ENCODE data around the gene HAO1.
"Not testable (repeated sequence)": the region's sequence is repeated elsewhere in the genome, so short reads cannot be mapped to it uniquely, and the experiment has no call there.

HAO1 gene

DNA sequence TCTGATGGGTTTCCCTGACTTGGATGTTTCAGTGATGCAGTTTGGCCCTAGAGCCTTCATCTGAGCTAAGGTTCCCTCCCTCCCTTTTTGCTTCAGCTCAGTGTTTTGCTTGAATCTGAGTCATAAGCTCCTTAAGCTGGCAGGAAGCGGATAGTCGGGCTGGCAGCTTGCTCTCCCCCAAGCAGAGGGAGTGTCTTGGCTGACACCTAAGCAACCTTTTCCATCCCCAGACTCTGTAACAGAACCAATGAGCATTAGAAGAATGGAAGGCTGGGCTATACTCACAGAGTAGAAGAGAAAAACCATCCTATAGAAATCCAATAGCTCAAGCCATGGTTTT lies 98.3 kb downstream of the HAO1 start:
- Histone ChIP-seq H3K9ac (ENCODE audit: low read depth in 1 of 2, low read length in 2 of 2) (no peak overlapping the region), H3K9me3 (ENCODE audit: control insufficient read depth in 2 of 2, low read length in 2 of 2) (no peaks in the 10 kb centered on the region)

GRCh38 chr20:7841291-7841970 lies 98.8 kb downstream of the HAO1 start:
- Histone ChIP-seq H3K9ac (ENCODE audit: low read depth in 1 of 2, low read length in 2 of 2) (no peak overlapping the region), H3K4me1 (ENCODE audit: control insufficient read depth in 2 of 2, insufficient read depth in 2 of 2, low read length in 2 of 2) (no peaks in the 10 kb centered on the region), H3K27ac (ENCODE audit: low read depth in 2 of 2, low read length in 2 of 2) (no peak overlapping the region), H3K27me3 (ENCODE audit: control insufficient read depth in 2 of 2, insufficient read depth in 2 of 2, low read length in 2 of 2) (no peaks in the 10 kb centered on the region), H3K4me3 (ENCODE audit: low read length in 2 of 2) (no peak overlapping the region), H3K9me3 (ENCODE audit: control insufficient read depth in 2 of 2, low read length in 2 of 2) (no peaks in the 10 kb centered on the region), H3K36me3 (ENCODE audit: control insufficient read depth in 2 of 2, insufficient read depth in 2 of 2, low read length in 2 of 2) (no peaks in the 10 kb centered on the region)

More for the DNA sequence above, 98.3 kb downstream of the HAO1 start:
- H3K4me1 ChIP-seq (ENCODE audit: control insufficient read depth in 2 of 2, insufficient read depth in 2 of 2, low read length in 2 of 2): no peaks in the 10 kb centered on the region
- no peak overlapping the region for H3K4me3 ChIP-seq (ENCODE audit: low read length in 2 of 2)
- no peaks in the 10 kb centered on the region for H3K27me3 ChIP-seq (ENCODE audit: control insufficient read depth in 2 of 2, insufficient read depth in 2 of 2, low read length in 2 of 2)
- no peak overlapping the region for H3K27ac ChIP-seq (ENCODE audit: low read depth in 2 of 2, low read length in 2 of 2)
- no peaks in the 10 kb centered on the region for H3K36me3 ChIP-seq (ENCODE audit: control insufficient read depth in 2 of 2, insufficient read depth in 2 of 2, low read length in 2 of 2)

DNA sequence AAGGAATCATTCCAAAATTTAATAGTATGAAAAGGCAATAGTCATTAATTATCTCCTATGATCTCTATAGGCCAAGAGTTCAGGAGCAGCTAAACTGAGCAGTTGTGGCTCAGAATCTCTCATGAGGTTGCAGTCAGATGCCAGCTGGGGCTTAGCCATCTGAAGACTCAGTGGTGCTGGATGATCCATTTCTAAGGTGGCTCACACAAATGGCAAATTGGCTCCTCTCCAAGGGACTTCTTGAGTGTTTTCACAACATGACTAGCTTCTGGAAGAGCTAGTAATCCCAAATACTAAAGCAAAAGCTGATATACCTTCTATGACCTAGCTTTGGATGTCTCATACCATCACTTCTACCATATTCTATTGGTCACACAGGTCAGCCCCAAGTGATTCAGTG lies 104.2 kb downstream of the HAO1 start:
- Histone ChIP-seq H3K36me3 (ENCODE audit: control insufficient read depth in 2 of 2, insufficient read depth in 2 of 2, low read length in 2 of 2) (no peaks in the 10 kb centered on the region), H3K27me3 (ENCODE audit: control insufficient read depth in 2 of 2, insufficient read depth in 2 of 2, low read length in 2 of 2) (no peaks in the 10 kb centered on the region), H3K9me3 (ENCODE audit: control insufficient read depth in 2 of 2, low read length in 2 of 2) (no peaks in the 10 kb centered on the region), H3K27ac (ENCODE audit: low read depth in 2 of 2, low read length in 2 of 2) (no peak overlapping the region), H3K9ac (ENCODE audit: low read depth in 1 of 2, low read length in 2 of 2) (no peak overlapping the region), H3K4me1 (ENCODE audit: control insufficient read depth in 2 of 2, insufficient read depth in 2 of 2, low read length in 2 of 2) (no peaks in the 10 kb centered on the region), H3K4me3 (ENCODE audit: low read length in 2 of 2) (no peak overlapping the region)

GRCh38 chr20:7834441-7834840 lies 105.8 kb downstream of the HAO1 start:
- H3K27ac ChIP-seq (ENCODE audit: low read depth in 2 of 2, low read length in 2 of 2); H3K27me3 ChIP-seq (ENCODE audit: control insufficient read depth in 2 of 2, insufficient read depth in 2 of 2, low read length in 2 of 2); H3K9me3 ChIP-seq (ENCODE audit: control insufficient read depth in 2 of 2, low read length in 2 of 2); H3K4me1 ChIP-seq (ENCODE audit: control insufficient read depth in 2 of 2, insufficient read depth in 2 of 2, low read length in 2 of 2); H3K4me3 ChIP-seq (ENCODE audit: low read length in 2 of 2); H3K36me3 ChIP-seq (ENCODE audit: control insufficient read depth in 2 of 2, insufficient read depth in 2 of 2, low read length in 2 of 2); H3K9ac ChIP-seq (ENCODE audit: low read depth in 1 of 2, low read length in 2 of 2): not testable (repeated sequence)
